GM18519 (cell line): ENCODE measurements around the gene PER2.

Experiments
- ATAC-seq: cut with Tn5 transposase; IDR thresholded peaks from one replicate; pipeline ENCODE4 v1.9.1; 2021; ENCODE audit warnings: mild to moderate bottlenecking, moderate library complexity; ENCODE audit not compliant: unreplicated experiment, low FRiP score

PER2 gene

DNA sequence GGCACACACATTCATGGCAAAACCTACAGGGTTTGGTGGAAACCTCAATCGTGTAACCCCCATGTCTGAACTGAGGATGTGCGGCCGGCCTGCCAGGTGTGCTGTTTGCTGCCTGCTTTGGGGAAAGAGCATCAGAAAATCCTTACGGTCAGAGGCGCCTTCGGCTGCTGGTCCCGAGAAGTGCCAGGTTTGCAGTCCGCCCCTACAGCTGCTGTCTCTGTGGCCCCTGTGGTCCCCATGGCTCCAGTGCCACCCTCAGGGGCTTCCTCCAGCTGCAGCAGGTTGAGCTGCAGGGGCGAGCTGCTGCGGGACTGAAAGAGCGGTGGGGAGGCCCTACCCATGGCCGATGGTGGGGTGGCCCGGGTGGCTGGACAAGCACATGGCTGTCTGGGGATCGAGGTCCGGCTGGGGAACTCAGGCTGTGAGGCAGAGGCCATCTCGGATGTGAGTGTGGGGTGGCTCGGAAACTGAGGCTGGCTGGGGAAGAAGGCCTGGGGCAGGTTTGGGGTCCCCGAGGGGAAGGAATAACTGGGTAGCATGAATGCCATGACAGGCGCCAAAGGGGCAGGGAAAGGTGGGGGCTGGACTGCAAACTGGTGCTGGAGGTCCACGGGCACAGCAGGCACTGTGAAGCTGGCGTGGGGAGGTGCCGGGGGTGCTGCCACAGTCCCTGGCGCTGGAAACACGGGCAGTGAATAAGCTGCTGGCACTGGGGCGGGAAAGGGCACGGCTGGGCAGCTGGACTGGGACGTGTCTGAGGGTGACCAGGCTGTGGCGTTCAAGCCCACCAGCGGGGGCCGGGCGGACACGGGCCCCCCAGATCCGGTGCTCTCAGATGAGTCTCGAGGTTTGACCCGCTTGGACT, 35.4 kb downstream of the PER2 start:
- ATAC-seq: no peak

GRCh38 chr2:238251986-238252385, 36.4 kb downstream of the PER2 start:
- ATAC-seq: no peak

- ATAC-seq: no peak
These were observed 37.1 kb downstream of the PER2 start for GRCh38 chr2:238251331-238251730.

DNA sequence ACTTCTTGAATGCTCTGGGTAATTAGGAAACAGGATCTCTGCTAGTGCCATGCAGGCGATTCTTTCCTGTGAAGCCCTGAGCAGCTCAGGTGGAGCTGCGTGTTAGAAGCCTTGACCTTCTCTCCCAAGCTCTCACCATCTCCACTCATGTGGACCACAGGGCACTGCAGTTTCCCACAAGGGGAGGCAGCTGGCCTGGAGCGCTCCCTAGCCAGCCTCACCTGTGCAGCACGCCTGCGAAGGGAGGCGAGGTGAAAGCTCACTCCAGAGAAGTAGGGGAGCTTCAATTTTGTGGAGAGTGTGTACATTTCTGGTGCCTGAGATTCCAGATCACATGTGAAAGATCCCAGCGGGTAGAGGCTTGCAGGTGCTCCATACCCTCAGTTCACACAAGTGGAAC, 37.5 kb downstream of the PER2 start:
- ATAC-seq: no peak

GRCh38 chr2:238247841-238248453, 40.5 kb downstream of the PER2 start:
- no peak for ATAC-seq

DNA sequence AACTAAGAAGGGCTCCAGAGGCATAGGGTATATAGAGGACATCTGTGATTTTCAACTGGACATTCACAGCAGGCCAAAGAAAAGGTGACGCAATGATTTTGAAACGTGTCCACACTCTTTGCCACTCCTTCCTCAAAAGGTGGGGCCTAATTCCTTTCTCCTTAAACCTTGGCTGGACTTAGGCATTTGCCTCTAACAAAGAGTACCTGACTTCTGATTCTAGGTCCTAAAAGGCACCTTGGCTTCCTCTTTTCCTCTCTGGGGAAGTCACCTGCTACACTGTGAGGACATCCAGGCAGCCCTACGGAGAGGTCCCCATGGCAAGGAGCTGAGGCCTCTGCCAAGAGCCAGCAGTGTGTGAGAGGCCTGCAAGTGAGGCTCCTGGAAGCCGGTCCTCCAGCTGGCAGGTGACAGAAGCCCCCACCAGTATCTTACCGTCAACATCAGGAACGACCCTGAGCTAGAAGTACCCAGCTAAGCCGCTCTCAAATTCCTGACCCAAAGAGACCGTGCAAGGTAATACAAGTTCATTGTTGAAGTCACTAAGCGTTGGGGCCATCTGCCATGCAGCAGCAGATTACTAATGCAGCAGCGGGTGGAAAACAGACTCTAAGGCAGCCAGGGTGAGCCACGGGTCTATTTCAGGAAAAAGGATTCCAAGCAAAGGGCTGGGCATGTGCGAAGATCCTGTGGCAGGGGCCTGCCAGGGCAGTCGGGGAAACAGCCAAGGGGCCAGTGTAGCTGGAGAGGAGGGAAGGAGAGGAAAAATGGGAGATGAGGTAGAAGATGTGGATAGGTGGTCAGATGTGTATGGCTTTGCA, 41.2 kb downstream of the PER2 start:
- no peak for ATAC-seq

GRCh38 chr2:238244151-238244550, 44.3 kb downstream of the PER2 start:
- ATAC-seq: no peak

- ATAC-seq: no peak
These were observed 44.8 kb downstream of the PER2 start for GRCh38 chr2:238243496-238244076.

- ATAC-seq: no peak
These were observed 45.5 kb downstream of the PER2 start for GRCh38 chr2:238242731-238243495.

- ATAC-seq: no peak
These were observed 46.4 kb downstream of the PER2 start for GRCh38 chr2:238241970-238242369.

DNA sequence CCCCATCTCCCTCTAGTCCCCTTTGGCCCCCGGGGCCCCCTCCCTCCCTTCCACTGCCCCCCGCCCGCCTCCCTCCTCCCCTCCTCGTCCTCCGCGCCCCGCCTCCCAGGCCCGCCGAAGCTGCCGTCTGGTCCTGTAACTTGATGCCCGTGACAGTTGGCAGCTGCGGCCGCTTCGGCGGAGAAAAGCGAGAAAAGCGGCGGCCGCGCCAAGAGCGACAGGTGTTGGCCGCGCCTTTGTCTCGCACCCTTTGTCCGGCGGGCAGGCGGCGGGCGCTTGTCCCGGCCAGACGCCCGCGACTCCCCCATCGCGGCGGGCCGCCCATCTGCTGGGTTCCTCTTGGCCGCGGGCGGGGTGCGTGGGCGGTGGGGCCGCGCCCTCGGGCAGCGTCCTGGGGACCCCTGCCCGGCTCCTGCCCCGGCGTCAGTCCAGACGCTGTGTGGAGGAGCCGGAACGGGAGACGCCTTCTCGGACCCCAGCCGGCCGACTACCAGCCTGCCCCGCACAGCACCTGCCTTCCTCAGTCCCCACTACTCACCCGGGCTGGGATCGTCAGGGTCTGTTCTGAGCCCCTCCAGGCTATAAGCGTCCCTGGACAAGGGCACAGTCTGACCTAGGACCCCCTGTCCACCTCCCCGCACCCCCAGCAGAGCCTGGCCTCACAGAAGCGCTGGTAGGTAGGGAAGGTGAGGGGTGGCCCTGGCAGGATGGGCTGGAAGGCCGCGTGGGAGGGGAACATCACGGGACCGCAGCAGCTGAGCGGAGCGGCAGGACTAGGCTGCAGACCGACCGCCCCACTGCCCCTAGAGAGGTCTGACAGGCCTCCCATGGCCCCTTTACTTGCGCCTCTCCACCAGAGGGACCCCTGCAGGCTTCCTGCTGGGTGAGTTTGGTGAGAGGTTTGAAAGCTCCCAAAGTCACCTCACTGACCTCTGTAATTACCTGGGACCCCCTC, 47.4 kb downstream of the PER2 start:
- no peak for ATAC-seq

DNA sequence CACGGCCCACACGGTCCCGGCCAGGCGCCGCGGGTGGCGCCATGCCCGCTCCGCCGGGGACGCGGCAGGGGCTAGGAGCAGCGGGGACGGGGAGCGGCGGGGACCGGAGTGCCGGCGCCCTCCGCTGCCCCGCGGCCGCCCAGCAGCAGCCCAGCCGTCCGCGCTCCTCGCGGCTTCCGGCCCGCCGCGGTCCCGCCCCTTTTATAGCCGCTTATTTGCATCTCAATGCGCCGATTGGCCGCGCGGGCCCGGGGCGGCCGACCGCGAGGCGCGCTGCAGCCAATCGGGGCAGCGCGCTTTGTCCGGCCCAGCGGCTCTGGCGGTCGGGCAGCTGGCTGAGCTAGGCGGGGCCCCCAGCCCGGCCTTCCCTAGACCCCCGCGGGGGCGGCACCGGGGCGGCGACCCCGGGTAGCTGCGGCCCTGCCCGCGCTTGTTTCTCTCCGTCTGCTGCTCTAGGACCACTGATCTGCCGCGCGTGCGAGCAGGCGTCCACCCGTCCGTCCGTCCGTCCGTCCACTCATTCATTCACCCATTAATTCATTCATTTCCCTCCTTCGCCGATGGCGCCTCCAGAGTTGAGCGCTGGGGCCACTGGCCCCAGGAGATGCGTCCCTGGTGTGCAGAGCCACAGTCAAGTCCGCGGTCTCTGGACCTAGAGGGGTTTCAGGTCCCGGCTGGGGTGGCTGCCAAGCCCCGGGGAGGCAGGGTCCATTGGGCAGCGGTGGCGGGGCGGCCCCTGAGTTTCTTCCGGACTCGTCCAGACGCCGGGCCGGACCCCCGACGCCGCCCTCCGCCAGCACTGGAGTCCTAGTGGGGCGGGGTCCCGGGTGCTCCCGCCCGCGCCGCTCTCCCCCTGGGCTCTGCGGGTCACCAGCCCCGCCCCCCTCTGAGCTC, 48.3 kb downstream of the PER2 start, which contains the start of gene HES6:
TSS of gene HES6 (minus strand) at position 176 of the 894 bp plus-strand sequence. CDS start at position 43, 133 bp downstream.
- ATAC-seq: peak; percentile 66

- ATAC-seq: no peak
These were observed 48.9 kb downstream of the PER2 start for GRCh38 chr2:238239543-238239862.

- no peak for ATAC-seq
These were observed 49.5 kb downstream of the PER2 start for GRCh38 chr2:238238766-238239542.

GRCh38 chr2:238238311-238238765, 50.1 kb downstream of the PER2 start:
- no peak for ATAC-seq

DNA sequence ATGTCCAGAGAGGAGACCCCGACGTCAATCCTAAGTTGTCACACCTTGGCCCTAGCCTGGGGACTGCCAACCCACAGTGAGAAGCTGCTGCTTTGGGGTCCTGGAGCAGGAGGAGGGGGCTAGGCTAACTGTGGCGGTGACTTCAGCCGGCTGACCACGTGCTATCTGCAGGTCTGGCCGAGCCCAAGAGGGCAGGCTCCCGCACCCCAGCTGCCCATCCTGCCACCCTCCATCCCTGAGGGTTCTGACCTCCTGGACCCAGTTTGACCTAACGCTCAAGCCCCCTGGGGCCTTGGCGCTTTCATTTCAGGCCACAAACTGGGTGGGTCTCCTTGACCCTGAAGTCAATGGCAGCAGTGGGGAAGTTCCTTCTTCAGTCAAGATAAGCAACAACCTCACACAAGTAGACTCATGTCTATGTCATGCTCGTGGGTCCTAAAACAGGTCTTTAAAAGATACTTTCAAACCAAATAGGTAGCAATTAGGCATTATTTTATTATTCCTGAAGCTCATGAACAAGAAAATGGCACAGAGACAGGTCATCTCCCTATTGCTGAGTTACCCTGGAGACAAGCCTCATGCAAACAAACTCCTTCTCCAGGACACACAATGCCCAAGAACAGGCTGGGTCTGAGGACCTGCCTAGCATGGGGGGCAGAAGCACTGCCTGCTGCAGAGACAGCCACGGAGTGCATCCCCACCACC, 50.8 kb downstream of the PER2 start:
- no peak for ATAC-seq

DNA sequence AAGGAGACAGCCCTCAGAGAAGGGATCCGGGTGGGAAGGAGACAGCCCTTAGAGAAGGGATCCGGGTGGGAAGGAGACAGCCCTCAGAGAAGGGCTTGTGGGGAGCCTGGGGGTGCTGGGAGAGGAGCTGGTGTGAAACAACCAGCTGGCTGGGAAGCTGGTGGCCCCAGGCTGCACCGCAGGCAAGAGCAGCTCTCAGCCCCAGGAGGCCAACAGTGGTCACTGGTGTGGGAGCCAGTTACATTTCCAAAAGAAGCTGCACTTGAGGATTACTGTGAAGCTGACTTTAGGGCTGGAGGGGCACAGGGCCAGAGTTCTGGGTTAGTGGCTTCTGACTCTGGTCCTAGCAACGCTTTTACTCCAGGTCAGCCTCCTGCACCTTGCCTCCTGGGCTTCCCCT, 51.8 kb downstream of the PER2 start:
- ATAC-seq: no peak
